Muscle layer of colon (tissue), 2 donors: ENCODE measurements around the gene SCD5.

Source experiments
- H3K27ac ChIP-seq: one replicate; pipeline ENCODE4 v1.7.0; 2013; ENCODE audit warnings: low read depth, mild to moderate bottlenecking, low read length, moderate library complexity
- H3K27me3 ChIP-seq, 2 donors: one replicate each; pipeline ENCODE4 v1.7.0; 2013; ENCODE audit warnings: low read length in 2 of 2, mild to moderate bottlenecking in 2 of 2; ENCODE audit not compliant: insufficient read depth in 2 of 2, control insufficient read depth in 1 of 2
- H3K36me3 ChIP-seq: one replicate; pipeline ENCODE4 v1.7.0; 2013; ENCODE audit warnings: mild to moderate bottlenecking, low read length; ENCODE audit not compliant: insufficient read depth
- H3K4me1 ChIP-seq: one replicate; pipeline ENCODE4 v1.7.0; 2013; ENCODE audit warnings: mild to moderate bottlenecking, low read length; ENCODE audit not compliant: insufficient read depth
- H3K4me3 ChIP-seq, 2 donors: one replicate each; pipeline ENCODE4 v1.7.0; 2013; ENCODE audit warnings: low read length in 2 of 2, low read depth in 1 of 2, mild to moderate bottlenecking in 1 of 2, moderate library complexity in 1 of 2
- H3K9ac ChIP-seq: one replicate; pipeline ENCODE4 v1.7.0; 2013; ENCODE audit warnings: low read length
- H3K9me3 ChIP-seq: one replicate; pipeline ENCODE4 v1.7.0; 2013; ENCODE audit warnings: mild to moderate bottlenecking, low read length
- donor health status: abdominal sarcoma.
- donor health status: Adenocarcinoma of cecum.

The SCD5 gene

GRCh38 chr4:82791179-82791578, 7.4 kb downstream of the SCD5 start:
- H3K4me3 ChIP-seq, result no peak overlapping the region
- H3K27me3 ChIP-seq, result no peaks in the 10 kb centered on the region
- no peaks in the 10 kb centered on the region for H3K4me1 ChIP-seq
- no peaks in the 10 kb centered on the region for H3K9me3 ChIP-seq
- no peak overlapping the region for H3K27ac ChIP-seq
- H3K36me3 ChIP-seq, result no peaks in the 10 kb centered on the region
- H3K9ac ChIP-seq, result no peak overlapping the region

- no peak overlapping the region for H3K9ac ChIP-seq
- H3K4me1 ChIP-seq, result peaks cover 6% of the 10 kb centered on the region
- no peak overlapping the region for H3K4me3 ChIP-seq
- H3K27ac ChIP-seq, result no peak overlapping the region
- no peaks in the 10 kb centered on the region for H3K36me3 ChIP-seq
- no peaks in the 10 kb centered on the region for H3K9me3 ChIP-seq
- H3K27me3 ChIP-seq, result no peaks in the 10 kb centered on the region
Measured at GRCh38 chr4:82790060-82790660, 8.4 kb downstream of the SCD5 start.

- Histone ChIP-seq H3K36me3 (no peaks in the 10 kb centered on the region), H3K27ac (no peak overlapping the region), H3K4me1 (peaks cover 11% of the 10 kb centered on the region), H3K9me3 (no peaks in the 10 kb centered on the region), H3K4me3 (no peak overlapping the region), H3K9ac (no peak overlapping the region), H3K27me3 (no peaks in the 10 kb centered on the region)
Measured at GRCh38 chr4:82789025-82789776, 9.4 kb downstream of the SCD5 start.

GRCh38 chr4:82787342-82787741, 11.3 kb downstream of the SCD5 start:
- H3K27me3 ChIP-seq, result no peaks in the 10 kb centered on the region
- no peak overlapping the region for H3K9ac ChIP-seq

GRCh38 chr4:82786828-82787227, 11.8 kb downstream of the SCD5 start:
- peaks cover 11% of the 10 kb centered on the region for H3K4me1 ChIP-seq
- no peak overlapping the region for H3K4me3 ChIP-seq
- no peak overlapping the region for H3K27ac ChIP-seq
- H3K9me3 ChIP-seq, result no peaks in the 10 kb centered on the region
- H3K36me3 ChIP-seq, result no peaks in the 10 kb centered on the region
- no peaks in the 10 kb centered on the region for H3K27me3 ChIP-seq
- no peak overlapping the region for H3K9ac ChIP-seq

More at GRCh38 chr4:82787342-82787741, 11.3 kb downstream of the SCD5 start:
- H3K9me3 ChIP-seq, result no peaks in the 10 kb centered on the region
- H3K4me1 ChIP-seq, result peaks cover 11% of the 10 kb centered on the region
- no peaks in the 10 kb centered on the region for H3K36me3 ChIP-seq
- H3K4me3 ChIP-seq, result no peak overlapping the region
- H3K27ac ChIP-seq, result no peak overlapping the region

GRCh38 chr4:82785611-82786400, 12.8 kb downstream of the SCD5 start:
- Histone ChIP-seq H3K27me3 (no peaks in the 10 kb centered on the region), H3K4me3 (no peak overlapping the region), H3K27ac (no peak overlapping the region), H3K36me3 (no peaks in the 10 kb centered on the region), H3K4me1 (peaks cover 11% of the 10 kb centered on the region), H3K9me3 (no peaks in the 10 kb centered on the region), H3K9ac (no peak overlapping the region)

GRCh38 chr4:82784681-82785610, 13.7 kb downstream of the SCD5 start:
- H3K4me1 ChIP-seq, result peaks cover 11% of the 10 kb centered on the region
- no peak overlapping the region for H3K4me3 ChIP-seq
- no peak overlapping the region for H3K9ac ChIP-seq
- no peak overlapping the region for H3K27ac ChIP-seq
- H3K27me3 ChIP-seq, result no peaks in the 10 kb centered on the region
- H3K9me3 ChIP-seq, result no peaks in the 10 kb centered on the region
- no peaks in the 10 kb centered on the region for H3K36me3 ChIP-seq

- Histone ChIP-seq H3K36me3 (no peaks in the 10 kb centered on the region), H3K27ac (no peak overlapping the region), H3K27me3 (no peaks in the 10 kb centered on the region), H3K9me3 (no peaks in the 10 kb centered on the region), H3K4me1 (peaks cover 11% of the 10 kb centered on the region), H3K4me3 (no peak overlapping the region), H3K9ac (no peak overlapping the region)
Measured at GRCh38 chr4:82782626-82783345, 15.8 kb downstream of the SCD5 start.

GRCh38 chr4:82780752-82781231, 17.8 kb downstream of the SCD5 start:
- Histone ChIP-seq H3K4me1 (peaks cover 10% of the 10 kb centered on the region), H3K36me3 (no peaks in the 10 kb centered on the region), H3K9me3 (no peaks in the 10 kb centered on the region), H3K4me3 (no peak overlapping the region), H3K27me3 (no peaks in the 10 kb centered on the region), H3K27ac (no peak overlapping the region), H3K9ac (no peak overlapping the region)

- no peaks in the 10 kb centered on the region for H3K27me3 ChIP-seq
- H3K36me3 ChIP-seq, result no peaks in the 10 kb centered on the region
- no peak overlapping the region for H3K27ac ChIP-seq
- H3K9me3 ChIP-seq, result no peaks in the 10 kb centered on the region
- no peak overlapping the region for H3K9ac ChIP-seq
- H3K4me3 ChIP-seq, result no peak overlapping the region
- H3K4me1 ChIP-seq, result peaks cover 5% of the 10 kb centered on the region
Measured at GRCh38 chr4:82780170-82780751, 18.3 kb downstream of the SCD5 start.
